Activated T-cell treated with anti-CD3 and anti-CD28 coated beads, Interleukin-2, amount 50 U/mL, for 4 hours (primary cell): ENCODE results near the gene DNAH8. TPM values are rescaled to one million over a fixed set of nuclear protein-coding genes. Genes with fewer than 3 reads are reported as not detected.

Source experiments
- ATAC-seq, 2 donors: fragments of 200-7000 bp; cut with Tn5 transposase; one replicate each; pipeline ENCODE4 v1.10.0; 2021
- DNase-seq: peaks from one replicate; pipeline ENCODE4 v3.0.0-alpha.2; 2020
- H3K27me3 Mint-ChIP-seq: one replicate; pipeline ENCODE4 v1.8.0; 2021; ENCODE audit warnings: low read depth, mixed read lengths
- H3K36me3 Mint-ChIP-seq: one replicate; pipeline ENCODE4 v1.8.0; 2022; ENCODE audit warnings: mixed read lengths; ENCODE audit not compliant: insufficient read depth
- H3K4me1 Mint-ChIP-seq: one replicate; pipeline ENCODE4 v1.8.0; 2021; ENCODE audit warnings: low read depth, mixed read lengths
- H3K4me3 Mint-ChIP-seq: one replicate; pipeline ENCODE4 v1.8.0; 2021; ENCODE audit warnings: mild to moderate bottlenecking, moderate library complexity, mixed read lengths
- H3K9me3 Mint-ChIP-seq: one replicate; pipeline ENCODE4 v1.8.0; 2021; ENCODE audit warnings: mixed read lengths
- total RNA-seq, 3 donors: library from RNA; stranded (reverse); gene quantifications; one replicate each; pipeline ENCODE4 v1.2.1, GENCODE V29; 2021

DNAH8 gene
- total RNA-seq, 3 donors from 2014 or later, result 0.11 to 0.22 (median 0.13) TPM

DNA sequence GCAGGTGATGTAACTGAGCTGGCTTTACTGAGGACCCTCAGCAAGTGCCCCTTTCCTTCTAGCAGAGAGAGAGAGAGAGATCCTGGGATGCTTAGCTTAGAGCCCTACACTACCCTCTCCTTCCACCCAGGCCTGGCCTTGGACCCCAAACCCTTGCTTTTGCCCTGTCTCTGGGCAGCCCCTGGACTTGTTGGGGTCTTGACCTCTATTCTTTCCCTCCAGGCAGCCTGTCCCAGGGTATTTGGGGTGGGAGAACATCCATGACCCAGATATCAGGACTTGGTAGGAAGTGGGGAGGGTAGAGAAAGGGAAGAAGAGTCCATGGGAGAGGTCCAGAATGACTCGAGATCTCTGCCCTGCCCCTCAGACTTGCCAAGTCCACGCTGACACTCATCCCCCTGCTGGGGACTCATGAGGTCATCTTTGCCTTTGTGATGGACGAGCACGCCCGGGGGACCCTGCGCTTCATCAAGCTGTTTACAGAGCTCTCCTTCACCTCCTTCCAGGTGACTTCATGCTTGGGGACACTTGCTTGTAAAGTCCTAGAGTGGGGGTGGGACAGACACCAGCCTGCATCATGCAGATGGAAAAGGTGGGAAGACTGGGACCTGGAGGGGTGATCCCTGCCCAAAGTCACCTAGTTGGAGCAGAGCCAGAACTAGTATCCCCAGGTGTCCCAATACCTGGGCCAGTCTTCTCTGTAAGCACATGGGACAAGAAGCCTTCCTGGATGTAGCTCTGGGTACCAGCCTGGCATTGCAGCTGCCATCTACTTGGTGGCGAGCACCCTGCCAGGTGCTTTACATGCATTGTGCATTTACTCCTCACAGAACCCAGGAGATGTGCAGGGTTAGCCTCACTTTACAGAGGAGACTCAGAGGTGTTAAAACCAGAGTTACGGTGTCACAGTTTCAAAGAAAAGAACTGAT is 364.4 kb downstream of the DNAH8 start:
- ATAC-seq (no peak), DNase-seq (no peak)
- H3K27me3 Mint-ChIP-seq, result peaks cover 4% of the 10 kb centered on the region
- H3K36me3 Mint-ChIP-seq, result no peaks in the 10 kb centered on the region
- no peaks in the 10 kb centered on the region for H3K9me3 Mint-ChIP-seq
- no peaks in the 10 kb centered on the region for H3K4me1 Mint-ChIP-seq
- H3K4me3 Mint-ChIP-seq, result no peak overlapping the region

Other genes with a start within 250 kb of the DNAH8 start
- 10 to 100 TPM; 13.1 to 22.9 (median 15.5) TPM for gene BTBD9, start 75.4 kb upstream of the DNAH8 start, total RNA-seq
- gene GLO1, start 12.2 kb upstream of the DNAH8 start, total RNA-seq, result 100 to 1,000 TPM in 2 of 3 donors, 10 to 100 TPM in 1; 97.3 to 140 (median 101) TPM